Measurements from ENCODE around the gene ACACA. TPM values are rescaled to one million over a fixed set of nuclear protein-coding genes. Genes with fewer than 3 reads are reported as not detected.
A peak's percentile ranks its signal among the peaks of the same experiment; 100 is the strongest.

The ACACA gene
- total and polyA plus RNA-seq, 2 experiments from 2014 or later = 59.6 to 164 TPM

DNA sequence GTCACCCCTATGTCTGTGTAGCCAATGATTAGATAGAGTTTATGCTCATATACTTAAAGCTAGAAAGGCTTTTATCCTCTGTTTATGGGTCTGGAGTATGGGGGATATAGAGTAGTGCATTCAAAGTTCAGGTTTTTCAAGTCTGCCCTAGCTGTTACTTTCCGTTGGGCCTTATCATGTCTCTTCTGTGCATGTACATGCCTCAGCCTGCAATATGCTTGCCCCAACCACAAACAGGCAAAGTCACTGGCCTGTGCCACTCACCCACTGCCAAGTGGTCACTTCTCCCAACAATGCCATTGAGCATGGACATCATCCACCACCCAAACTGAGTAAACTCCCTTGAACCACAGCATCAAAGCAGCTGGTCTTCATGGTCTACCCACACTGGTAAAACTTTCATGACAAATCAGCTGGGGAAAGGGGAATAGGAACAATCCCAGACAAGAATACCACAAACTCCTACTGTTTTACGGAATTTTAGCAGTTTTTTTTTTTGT, 101.2 kb downstream of the ACACA start:
- Histone ChIP-seq H3K4me3 (no peak overlapping the region), H2AFZ (no peak overlapping the region), H3F3A (replicated peaks; ENCODE audit: low read depth) (no peaks in the 10 kb centered on the region), H3K79me2 (replicated peaks; ENCODE audit: insufficient read depth) (peaks cover 82% of the 10 kb centered on the region), H4K20me1 (replicated peaks; ENCODE audit: insufficient read depth) (peaks cover 19% of the 10 kb centered on the region), H3K36me3 (ENCODE audit: insufficient read depth) (0 out of 2 replicates have a peak, but pooled peaks cover 13% of the 10 kb centered on the region), H3K9me2 (ENCODE audit: insufficient read depth) (no peaks in the 10 kb centered on the region), H3K27me3 (ENCODE audit: insufficient read depth) (no peaks in the 10 kb centered on the region), H3K4me2 (no peak overlapping the region), H3K27ac (ENCODE audit: low read depth) (peak overlapping the region; percentile 1; the same call in 1 of the 2 replicates), H3K4me1 (ENCODE audit: insufficient read depth) (peaks cover 18% of the 10 kb centered on the region)
- H3K27me3 Mint-ChIP-seq (ENCODE audit: insufficient read depth, low read depth, poor library complexity) = no peaks in the 10 kb centered on the region
- DNase-seq (ENCODE audit: low spot score) (no peak), ATAC-seq (no peak)
- H3K9me3 Mint-ChIP-seq = no peaks in the 10 kb centered on the region
- no peak overlapping the region for H3K4me3 Mint-ChIP-seq
- peaks cover 9% of the 10 kb centered on the region for H3K4me1 Mint-ChIP-seq
- TF ChIP-seq, protein P1, sequence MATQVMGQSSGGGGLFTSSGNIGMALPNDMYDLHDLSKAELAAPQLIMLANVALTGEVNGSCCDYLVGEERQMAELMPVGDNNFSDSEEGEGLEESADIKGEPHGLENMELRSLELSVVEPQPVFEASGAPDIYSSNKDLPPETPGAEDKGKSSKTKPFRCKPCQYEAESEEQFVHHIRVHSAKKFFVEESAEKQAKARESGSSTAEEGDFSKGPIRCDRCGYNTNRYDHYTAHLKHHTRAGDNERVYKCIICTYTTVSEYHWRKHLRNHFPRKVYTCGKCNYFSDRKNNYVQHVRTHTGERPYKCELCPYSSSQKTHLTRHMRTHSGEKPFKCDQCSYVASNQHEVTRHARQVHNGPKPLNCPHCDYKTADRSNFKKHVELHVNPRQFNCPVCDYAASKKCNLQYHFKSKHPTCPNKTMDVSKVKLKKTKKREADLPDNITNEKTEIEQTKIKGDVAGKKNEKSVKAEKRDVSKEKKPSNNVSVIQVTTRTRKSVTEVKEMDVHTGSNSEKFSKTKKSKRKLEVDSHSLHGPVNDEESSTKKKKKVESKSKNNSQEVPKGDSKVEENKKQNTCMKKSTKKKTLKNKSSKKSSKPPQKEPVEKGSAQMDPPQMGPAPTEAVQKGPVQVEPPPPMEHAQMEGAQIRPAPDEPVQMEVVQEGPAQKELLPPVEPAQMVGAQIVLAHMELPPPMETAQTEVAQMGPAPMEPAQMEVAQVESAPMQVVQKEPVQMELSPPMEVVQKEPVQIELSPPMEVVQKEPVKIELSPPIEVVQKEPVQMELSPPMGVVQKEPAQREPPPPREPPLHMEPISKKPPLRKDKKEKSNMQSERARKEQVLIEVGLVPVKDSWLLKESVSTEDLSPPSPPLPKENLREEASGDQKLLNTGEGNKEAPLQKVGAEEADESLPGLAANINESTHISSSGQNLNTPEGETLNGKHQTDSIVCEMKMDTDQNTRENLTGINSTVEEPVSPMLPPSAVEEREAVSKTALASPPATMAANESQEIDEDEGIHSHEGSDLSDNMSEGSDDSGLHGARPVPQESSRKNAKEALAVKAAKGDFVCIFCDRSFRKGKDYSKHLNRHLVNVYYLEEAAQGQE (IDR thresholded peaks at IDR 0.05; ENCODE audit: unreplicated experiment) = no peak
- TF ChIP-seq, protein P2, sequence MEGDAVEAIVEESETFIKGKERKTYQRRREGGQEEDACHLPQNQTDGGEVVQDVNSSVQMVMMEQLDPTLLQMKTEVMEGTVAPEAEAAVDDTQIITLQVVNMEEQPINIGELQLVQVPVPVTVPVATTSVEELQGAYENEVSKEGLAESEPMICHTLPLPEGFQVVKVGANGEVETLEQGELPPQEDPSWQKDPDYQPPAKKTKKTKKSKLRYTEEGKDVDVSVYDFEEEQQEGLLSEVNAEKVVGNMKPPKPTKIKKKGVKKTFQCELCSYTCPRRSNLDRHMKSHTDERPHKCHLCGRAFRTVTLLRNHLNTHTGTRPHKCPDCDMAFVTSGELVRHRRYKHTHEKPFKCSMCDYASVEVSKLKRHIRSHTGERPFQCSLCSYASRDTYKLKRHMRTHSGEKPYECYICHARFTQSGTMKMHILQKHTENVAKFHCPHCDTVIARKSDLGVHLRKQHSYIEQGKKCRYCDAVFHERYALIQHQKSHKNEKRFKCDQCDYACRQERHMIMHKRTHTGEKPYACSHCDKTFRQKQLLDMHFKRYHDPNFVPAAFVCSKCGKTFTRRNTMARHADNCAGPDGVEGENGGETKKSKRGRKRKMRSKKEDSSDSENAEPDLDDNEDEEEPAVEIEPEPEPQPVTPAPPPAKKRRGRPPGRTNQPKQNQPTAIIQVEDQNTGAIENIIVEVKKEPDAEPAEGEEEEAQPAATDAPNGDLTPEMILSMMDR (conservative IDR thresholded peaks at IDR 0.05; ENCODE audit: low read depth in 2 of 2) = no peak
- TF ChIP-seq CREB1 (CRISPR knock-in tag; IDR thresholded peaks at IDR 0.05; ENCODE audit: low read depth) (no peak), STAT1 (IDR thresholded peaks at IDR 0.05; ENCODE audit: unreplicated experiment) (no peak), JUNB (IDR thresholded peaks at IDR 0.05; ENCODE audit: unreplicated experiment) (no peak), POLR2AphosphoS5 (IDR thresholded peaks at IDR 0.05; ENCODE audit: low read depth) (no peak), ZNF114 (CRISPR knock-in tag; IDR thresholded peaks at IDR 0.05) (no peak), NANOG (IDR thresholded peaks at IDR 0.05; ENCODE audit: borderline replicate concordance) (no peak), ZNF331 (CRISPR knock-in tag; IDR thresholded peaks at IDR 0.05; ENCODE audit: low read depth) (no peak), EZH2 (IDR thresholded peaks at IDR 0.05; ENCODE audit: low read depth, unreplicated experiment) (no peak)
- TF ChIP-seq, protein P3, sequence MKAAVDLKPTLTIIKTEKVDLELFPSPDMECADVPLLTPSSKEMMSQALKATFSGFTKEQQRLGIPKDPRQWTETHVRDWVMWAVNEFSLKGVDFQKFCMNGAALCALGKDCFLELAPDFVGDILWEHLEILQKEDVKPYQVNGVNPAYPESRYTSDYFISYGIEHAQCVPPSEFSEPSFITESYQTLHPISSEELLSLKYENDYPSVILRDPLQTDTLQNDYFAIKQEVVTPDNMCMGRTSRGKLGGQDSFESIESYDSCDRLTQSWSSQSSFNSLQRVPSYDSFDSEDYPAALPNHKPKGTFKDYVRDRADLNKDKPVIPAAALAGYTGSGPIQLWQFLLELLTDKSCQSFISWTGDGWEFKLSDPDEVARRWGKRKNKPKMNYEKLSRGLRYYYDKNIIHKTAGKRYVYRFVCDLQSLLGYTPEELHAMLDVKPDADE (IDR thresholded peaks at IDR 0.05) = no peak
- TF ChIP-seq, protein P4, sequence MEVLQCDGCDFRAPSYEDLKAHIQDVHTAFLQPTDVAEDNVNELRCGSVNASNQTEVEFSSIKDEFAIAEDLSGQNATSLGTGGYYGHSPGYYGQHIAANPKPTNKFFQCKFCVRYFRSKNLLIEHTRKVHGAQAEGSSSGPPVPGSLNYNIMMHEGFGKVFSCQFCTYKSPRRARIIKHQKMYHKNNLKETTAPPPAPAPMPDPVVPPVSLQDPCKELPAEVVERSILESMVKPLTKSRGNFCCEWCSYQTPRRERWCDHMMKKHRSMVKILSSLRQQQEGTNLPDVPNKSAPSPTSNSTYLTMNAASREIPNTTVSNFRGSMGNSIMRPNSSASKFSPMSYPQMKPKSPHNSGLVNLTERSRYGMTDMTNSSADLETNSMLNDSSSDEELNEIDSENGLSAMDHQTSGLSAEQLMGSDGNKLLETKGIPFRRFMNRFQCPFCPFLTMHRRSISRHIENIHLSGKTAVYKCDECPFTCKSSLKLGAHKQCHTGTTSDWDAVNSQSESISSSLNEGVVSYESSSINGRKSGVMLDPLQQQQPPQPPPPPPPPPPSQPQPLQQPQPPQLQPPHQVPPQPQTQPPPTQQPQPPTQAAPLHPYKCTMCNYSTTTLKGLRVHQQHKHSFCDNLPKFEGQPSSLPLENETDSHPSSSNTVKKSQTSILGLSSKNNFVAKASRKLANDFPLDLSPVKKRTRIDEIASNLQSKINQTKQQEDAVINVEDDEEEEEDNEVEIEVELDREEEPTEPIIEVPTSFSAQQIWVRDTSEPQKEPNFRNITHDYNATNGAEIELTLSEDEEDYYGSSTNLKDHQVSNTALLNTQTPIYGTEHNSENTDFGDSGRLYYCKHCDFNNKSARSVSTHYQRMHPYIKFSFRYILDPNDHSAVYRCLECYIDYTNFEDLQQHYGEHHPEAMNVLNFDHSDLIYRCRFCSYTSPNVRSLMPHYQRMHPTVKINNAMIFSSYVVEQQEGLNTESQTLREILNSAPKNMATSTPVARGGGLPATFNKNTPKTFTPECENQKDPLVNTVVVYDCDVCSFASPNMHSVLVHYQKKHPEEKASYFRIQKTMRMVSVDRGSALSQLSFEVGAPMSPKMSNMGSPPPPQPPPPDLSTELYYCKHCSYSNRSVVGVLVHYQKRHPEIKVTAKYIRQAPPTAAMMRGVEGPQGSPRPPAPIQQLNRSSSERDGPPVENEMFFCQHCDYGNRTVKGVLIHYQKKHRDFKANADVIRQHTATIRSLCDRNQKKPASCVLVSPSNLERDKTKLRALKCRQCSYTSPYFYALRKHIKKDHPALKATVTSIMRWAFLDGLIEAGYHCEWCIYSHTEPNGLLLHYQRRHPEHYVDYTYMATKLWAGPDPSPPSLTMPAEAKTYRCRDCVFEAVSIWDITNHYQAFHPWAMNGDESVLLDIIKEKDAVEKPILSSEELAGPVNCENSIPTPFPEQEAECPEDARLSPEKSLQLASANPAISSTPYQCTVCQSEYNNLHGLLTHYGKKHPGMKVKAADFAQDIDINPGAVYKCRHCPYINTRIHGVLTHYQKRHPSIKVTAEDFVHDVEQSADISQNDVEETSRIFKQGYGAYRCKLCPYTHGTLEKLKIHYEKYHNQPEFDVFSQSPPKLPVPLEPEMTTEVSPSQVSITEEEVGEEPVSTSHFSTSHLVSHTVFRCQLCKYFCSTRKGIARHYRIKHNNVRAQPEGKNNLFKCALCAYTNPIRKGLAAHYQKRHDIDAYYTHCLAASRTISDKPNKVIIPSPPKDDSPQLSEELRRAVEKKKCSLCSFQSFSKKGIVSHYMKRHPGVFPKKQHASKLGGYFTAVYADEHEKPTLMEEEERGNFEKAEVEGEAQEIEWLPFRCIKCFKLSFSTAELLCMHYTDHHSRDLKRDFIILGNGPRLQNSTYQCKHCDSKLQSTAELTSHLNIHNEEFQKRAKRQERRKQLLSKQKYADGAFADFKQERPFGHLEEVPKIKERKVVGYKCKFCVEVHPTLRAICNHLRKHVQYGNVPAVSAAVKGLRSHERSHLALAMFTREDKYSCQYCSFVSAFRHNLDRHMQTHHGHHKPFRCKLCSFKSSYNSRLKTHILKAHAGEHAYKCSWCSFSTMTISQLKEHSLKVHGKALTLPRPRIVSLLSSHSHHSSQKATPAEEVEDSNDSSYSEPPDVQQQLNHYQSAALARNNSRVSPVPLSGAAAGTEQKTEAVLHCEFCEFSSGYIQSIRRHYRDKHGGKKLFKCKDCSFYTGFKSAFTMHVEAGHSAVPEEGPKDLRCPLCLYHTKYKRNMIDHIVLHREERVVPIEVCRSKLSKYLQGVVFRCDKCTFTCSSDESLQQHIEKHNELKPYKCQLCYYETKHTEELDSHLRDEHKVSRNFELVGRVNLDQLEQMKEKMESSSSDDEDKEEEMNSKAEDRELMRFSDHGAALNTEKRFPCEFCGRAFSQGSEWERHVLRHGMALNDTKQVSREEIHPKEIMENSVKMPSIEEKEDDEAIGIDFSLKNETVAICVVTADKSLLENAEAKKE (CRISPR knock-in tag; IDR thresholded peaks at IDR 0.05) = no peak
- H3K27ac Mint-ChIP-seq = peak overlapping the region; percentile 29; the same call in 1 of the 2 replicates
- peaks cover 18% of the 10 kb centered on the region for H3K36me3 Mint-ChIP-seq (ENCODE audit: low read depth)

Data from GM23338 (cell line).